AG04450 (cell line): Measurements from ENCODE around the gene BNC2. TPM values are rescaled to one million over a fixed set of nuclear protein-coding genes. Genes with fewer than 3 reads are reported as not detected.

Source experiments
- CTCF ChIA-PET: fragments of 300-600, 350-600 bp; formaldehyde crosslinking; extraction: SDS; loops from one replicate; lab custom pipeline; 2022; ENCODE audit warnings: antibody characterized with exemption, inconsistent platforms; lab: Charles Lee
- POLR2A ChIA-PET: fragments of 350-600 bp; formaldehyde crosslinking; extraction: SDS; loops from one replicate; lab custom pipeline; 2021; ENCODE audit warnings: antibody characterized with exemption, inconsistent platforms; lab: Yijun Ruan, JAX
- DNase-seq: peaks from one replicate; pipeline ENCODE4 v3.0.0-alpha.2; 2011; ENCODE audit warnings: low read depth, low spot score
- H3K27ac ChIP-seq: one replicate; pipeline ENCODE4 v1.5.1; 2012; ENCODE audit warnings: low read depth, low read length, control low read depth
- H3K27me3 ChIP-seq: one replicate; pipeline ENCODE4 v1.6.0; 2012; ENCODE audit warnings: low read length; ENCODE audit not compliant: control insufficient read depth, insufficient read depth
- H3K4me3 ChIP-seq: 2 replicates; pipeline ENCODE4 v1.5.1; 2011; ENCODE audit warnings: mild to moderate bottlenecking, low read depth, low read length, control low read depth
- H3K9me3 ChIP-seq: 2 replicates; pipeline ENCODE4 v1.5.1; 2012; ENCODE audit warnings: low read length; ENCODE audit not compliant: control insufficient read depth, insufficient read depth
- polyA plus RNA-seq: library from polyadenylated mRNA; depleted of rRNA; stranded (reverse); fragments of >200 nt; gene quantifications from 2 replicates; pipeline ENCODE4 v1.2.3, GENCODE V29; 2011
- TF ChIP-seq, protein P1 (sequence below): IDR thresholded peaks from 2 replicates; pipeline ENCODE4 v1.5.1; 2011; ENCODE audit warnings: low read depth, low read length, control low read depth, inconsistent platforms

BNC2 gene
- polyA plus RNA-seq, 1 experiment, result 49.0 TPM

DNA sequence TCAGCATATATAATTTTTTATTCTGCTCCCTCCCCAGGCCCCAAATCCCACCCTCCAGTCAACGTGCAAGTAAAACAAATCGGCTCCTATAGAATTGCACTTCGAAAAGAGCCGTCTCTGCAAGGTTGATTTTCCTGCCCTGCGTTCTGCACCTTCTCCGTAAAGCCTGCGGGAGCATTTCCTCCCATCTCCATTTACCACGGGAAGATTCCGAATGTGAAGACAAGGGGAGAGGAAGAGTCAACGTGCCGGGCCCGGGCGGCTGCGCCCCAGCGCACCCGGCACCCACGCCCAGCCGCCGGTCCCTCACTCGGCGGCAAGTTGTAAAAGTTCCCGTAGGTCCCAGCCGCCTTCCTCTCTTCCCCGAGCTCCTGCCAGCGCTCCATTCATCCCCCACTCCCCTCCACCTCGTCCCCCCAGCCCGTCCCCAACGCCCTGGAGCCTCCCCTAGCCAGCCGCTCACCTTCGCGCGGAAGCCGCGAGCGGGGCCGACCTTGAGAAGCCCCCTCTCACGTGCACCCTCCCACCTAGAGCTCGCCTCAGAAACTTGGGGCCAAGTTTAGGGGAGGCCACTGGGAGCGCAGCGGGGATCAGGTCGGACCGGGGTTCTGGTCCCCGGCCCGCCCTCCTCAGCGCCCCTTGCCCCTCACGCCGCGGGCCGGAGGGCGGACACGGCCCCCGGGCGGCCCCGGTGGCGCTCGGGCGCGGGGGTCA is 431 bp downstream of the BNC2 start:
- H3K9me3 ChIP-seq, result no peaks in the 10 kb centered on the region; the same call in 1 of the 2 replicates
- H3K4me3 ChIP-seq, result peak overlapping the region; percentile 80
- peak overlapping the region; percentile 69 for H3K27ac ChIP-seq
- no peak for DNase-seq
- no peaks in the 10 kb centered on the region for H3K27me3 ChIP-seq
- ChIA-PET CTCF (interaction anchor here (0.6 to 1.0 kb wide), 3 partner anchors 193 to 607 kb away, joined by 3 to 5 read pairs (median 4); no protein-coding TSS in a partner anchor), POLR2A (interaction anchor here (1.2 to 4.4 kb wide), 3 partner anchors 15 to 142 kb away, joined by 3 to 22 read pairs (median 4); no protein-coding TSS in a partner anchor)
- TF ChIP-seq, protein P1, sequence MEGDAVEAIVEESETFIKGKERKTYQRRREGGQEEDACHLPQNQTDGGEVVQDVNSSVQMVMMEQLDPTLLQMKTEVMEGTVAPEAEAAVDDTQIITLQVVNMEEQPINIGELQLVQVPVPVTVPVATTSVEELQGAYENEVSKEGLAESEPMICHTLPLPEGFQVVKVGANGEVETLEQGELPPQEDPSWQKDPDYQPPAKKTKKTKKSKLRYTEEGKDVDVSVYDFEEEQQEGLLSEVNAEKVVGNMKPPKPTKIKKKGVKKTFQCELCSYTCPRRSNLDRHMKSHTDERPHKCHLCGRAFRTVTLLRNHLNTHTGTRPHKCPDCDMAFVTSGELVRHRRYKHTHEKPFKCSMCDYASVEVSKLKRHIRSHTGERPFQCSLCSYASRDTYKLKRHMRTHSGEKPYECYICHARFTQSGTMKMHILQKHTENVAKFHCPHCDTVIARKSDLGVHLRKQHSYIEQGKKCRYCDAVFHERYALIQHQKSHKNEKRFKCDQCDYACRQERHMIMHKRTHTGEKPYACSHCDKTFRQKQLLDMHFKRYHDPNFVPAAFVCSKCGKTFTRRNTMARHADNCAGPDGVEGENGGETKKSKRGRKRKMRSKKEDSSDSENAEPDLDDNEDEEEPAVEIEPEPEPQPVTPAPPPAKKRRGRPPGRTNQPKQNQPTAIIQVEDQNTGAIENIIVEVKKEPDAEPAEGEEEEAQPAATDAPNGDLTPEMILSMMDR, result no peak

DNA sequence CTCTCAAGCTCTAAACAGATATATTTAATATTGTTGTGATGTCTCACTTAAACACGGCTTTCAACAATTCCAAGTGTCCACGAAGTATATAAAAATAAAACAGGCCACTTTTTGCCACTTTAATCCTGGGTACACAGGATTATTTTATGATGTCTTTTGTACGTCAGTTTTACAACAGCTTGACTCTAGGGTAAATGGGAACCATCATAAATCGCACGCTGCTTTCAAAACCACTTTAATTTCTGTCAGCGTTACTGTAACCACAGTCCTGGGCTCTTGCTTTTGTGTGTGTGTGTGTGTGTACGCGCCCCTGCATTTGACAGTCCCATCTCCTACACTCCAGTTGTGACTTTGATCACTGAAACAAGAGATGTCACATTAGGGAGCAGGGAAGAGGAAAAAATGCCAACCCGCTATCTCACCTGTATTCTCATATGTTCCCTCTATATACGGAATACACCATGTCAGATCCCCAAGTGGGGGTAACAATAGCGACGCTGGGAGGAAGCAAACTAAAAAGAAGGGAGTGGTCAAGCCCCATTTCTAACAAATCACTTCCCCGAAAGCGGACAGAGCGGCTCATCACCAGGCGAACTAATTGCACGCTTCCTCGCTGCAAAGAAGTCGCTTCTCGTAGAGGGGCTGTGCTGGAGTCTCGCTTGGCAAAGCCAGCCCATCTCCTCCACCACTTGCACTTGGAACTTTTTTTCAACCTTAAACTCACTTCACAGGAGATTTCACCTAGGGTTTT is 1.2 kb downstream of the BNC2 start:
- no peaks in the 10 kb centered on the region for H3K27me3 ChIP-seq

DNA sequence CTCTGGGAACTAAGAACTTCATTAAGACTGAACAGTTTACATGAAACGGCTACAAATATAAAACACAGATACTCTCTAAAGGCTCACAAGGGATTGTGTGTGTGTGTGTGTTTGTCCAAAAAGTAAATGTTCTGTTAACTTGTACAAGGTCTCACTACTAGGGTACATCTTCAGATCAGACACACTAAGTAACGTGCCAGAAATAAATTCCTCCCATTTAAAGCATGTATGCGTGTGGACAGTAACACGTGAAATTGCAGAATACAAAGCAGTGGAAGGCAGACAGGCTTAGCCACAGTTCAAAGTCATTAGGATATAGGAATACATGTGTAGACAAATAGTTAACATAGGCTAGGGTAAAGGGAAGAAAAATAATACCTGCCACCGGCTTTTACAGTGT is 1.8 kb downstream of the BNC2 start:
- H3K4me3 ChIP-seq, result peak overlapping the region; percentile 80
- ChIA-PET POLR2A (interaction anchor here (1.2 to 4.4 kb wide), 2 partner anchors 40 to 43 kb away, joined by 4 to 22 read pairs; no protein-coding TSS in a partner anchor), CTCF (no interaction called here)
- DNase-seq, result no peak
- H3K27me3 ChIP-seq, result no peaks in the 10 kb centered on the region
- TF ChIP-seq, protein P1, result no peak
- H3K9me3 ChIP-seq, result no peaks in the 10 kb centered on the region; the same call in 1 of the 2 replicates
- H3K27ac ChIP-seq, result no peak overlapping the region

More for the DNA sequence above, 1.2 kb downstream of the BNC2 start:
- Histone ChIP-seq H3K9me3 (no peaks in the 10 kb centered on the region; the same call in 1 of the 2 replicates), H3K4me3 (peak overlapping the region; percentile 80), H3K27ac (peak overlapping the region; percentile 49)
- ChIA-PET POLR2A (interaction anchor here (1.2 to 4.4 kb wide), 4 partner anchors 16 to 142 kb away, joined by 3 to 22 read pairs (median 4); no protein-coding TSS in a partner anchor), CTCF (interaction anchor here (0.6 kb wide), 1 partner anchor 443 kb away, joined by 5 read pairs; no protein-coding TSS in a partner anchor)
- TF ChIP-seq, protein P1, result no peak
- DNase-seq, result no peak

DNA sequence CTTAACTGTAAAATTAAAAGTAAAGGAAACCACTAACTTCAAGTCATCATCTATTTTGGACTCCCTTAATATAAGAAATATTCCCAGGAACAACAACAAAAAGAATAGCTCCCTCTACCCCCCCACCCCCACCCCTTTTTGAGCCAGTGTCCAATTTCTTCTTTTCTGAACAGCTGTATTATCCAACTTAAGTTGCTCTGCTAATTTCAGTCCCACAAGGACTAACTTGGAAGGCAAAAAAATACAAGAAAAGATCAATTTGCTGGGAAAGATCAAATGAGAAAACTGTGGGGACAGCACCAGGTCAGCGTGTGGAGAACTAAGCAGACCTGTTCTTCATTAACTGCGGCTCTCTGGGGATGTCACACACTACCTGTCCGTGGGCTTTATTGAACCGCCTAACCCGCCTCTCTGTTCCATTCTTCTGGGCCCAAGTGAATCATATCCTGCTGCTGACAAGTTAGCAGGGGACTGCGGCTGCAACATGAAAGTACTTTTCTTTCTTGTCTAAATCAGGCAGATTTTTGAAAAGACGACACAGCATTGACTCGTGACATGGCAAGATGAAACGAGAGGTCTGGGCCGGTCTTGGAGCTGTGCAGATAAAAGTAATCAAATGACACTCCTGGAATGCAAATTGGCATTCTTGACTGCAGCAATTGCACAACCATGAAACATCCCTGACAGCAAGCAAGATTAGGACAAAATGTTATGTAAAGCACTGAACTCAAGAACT is 2.7 kb downstream of the BNC2 start:
- POLR2A ChIA-PET, result interaction anchor here (0.6 to 4.4 kb wide), 6 partner anchors 14 to 163 kb away, joined by 3 to 22 read pairs (median 6); no protein-coding TSS in a partner anchor
- CTCF ChIA-PET, result interaction anchor here (1.0 kb wide), 1 partner anchor 34 kb away, joined by 5 read pairs; no protein-coding TSS in a partner anchor
- TF ChIP-seq, protein P1, result no peak
- no peaks in the 10 kb centered on the region; the same call in 1 of the 2 replicates for H3K9me3 ChIP-seq
- no peaks in the 10 kb centered on the region for H3K27me3 ChIP-seq
- no peak for DNase-seq
- H3K27ac ChIP-seq, result peak overlapping the region; percentile 80
- H3K4me3 ChIP-seq, result peak overlapping the region; percentile 80
